Measurements from ENCODE around the gene PDSS2.

The PDSS2 gene

DNA sequence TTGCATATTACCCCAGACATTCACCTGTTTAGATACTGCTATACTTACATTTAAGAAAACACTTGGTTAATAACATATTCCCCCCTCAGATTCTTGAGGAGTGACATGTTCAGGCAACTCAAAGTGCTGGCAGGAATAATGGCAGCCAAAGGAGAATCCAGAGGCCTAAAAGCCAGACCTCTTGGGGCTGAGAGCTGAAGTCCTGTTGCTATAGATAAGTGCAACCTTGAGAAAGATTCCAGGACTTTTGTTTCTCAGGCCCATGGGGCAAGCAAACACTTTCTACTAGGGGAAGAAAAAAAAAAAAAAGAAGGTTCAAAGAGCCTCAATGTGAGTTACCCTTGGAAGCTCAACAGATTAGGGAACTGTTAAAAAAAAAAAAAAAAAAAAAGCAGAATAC, 211.2 kb downstream of the PDSS2 start:
- no peak for DNase-seq

DNA sequence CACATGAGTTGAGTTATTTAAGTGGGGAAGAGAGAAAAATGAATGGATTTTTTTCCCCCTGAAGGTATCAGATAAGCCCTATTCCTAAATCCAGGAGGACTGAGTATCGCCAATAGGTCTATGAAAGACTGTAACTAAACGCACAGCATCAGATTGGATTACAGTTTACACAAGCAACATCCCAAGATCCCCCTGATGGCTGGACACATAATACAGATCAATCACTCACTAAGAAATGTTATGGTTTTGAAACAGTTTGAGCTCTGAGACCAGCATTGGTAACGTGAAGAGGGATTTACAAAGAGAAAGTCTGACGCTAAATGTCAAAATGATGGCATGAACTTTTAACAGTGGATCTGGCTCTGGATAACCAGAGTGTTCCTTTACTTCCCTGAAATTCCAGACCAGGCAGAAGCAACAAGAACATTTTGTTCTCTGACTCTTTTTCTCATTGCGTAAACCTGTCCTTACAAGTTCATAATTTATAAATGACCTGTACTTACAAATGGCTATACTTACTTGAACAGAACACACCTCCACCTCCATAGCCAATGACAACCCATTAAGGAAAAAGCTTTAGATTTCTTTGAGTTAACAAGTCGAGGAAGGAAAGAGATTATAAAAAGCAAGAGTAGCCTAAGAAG, 212.3 kb downstream of the PDSS2 start:
- DNase-seq, result no peak

DNA sequence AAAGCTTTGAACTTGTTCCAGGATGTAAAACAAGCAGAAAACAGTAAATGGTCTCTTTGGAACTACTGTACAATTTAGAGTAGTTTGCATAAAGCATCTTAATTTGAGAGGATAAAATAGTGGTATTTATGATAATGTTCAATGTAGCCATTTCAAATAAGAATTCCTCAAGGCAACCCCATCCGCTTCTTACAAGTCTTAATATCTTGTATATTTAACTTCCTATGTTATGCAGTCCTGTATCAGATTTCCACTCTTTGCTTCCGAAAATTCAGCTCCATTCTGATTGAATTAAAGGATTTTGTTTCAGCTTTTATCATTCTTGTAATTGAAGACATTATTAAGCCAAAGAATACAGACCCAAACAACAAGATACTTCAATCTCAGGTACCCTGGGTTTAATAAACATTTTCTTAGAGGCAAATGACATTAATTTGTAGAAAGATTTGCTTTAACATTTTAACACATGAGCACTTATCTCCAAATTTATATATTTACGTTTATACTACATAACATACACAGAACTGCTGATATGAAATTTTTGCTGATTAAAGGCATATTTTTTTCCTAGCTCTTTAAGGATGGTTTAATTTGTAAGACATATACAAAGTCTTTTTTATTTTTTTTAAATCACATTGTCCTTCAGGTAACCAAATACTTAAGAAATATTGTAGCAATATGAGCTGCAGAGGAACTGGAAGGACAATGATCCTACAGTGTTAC, 213.0 kb downstream of the PDSS2 start:
- no peak for DNase-seq

DNA sequence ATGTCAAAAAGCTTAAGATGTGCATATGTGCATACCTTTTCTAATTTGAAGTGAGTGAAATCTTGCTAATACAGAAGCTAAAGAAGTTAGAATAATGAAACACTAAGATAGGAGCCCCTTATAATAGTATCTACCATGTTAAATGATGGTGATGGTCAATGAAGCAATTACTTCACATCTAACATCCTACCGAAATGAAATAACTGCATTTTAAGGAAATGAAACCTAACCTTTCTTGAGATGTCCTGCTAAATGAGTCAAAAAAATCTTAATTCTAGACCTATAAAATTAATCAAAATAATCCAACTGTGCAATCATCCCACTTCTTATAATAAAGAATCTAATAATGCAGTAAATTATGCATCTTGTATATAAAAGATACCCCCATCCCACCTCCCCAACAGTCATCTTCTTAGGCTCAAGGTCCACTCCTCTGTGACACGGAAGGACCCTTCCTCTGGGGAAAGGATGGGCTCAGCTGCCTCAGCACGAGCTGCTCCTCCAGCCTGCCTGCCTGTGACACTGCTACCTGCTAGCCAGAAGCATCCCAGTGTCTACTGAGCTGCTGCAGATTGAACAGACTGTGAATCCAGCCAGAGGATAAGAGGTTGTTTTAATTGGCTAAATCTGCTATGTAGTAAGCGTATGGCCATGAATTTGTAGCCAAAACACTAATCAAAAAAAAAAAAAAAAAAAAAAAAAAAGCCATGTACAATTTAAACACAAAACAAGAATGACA, 214.5 kb downstream of the PDSS2 start:
- peak; percentile 73 for DNase-seq

DNA sequence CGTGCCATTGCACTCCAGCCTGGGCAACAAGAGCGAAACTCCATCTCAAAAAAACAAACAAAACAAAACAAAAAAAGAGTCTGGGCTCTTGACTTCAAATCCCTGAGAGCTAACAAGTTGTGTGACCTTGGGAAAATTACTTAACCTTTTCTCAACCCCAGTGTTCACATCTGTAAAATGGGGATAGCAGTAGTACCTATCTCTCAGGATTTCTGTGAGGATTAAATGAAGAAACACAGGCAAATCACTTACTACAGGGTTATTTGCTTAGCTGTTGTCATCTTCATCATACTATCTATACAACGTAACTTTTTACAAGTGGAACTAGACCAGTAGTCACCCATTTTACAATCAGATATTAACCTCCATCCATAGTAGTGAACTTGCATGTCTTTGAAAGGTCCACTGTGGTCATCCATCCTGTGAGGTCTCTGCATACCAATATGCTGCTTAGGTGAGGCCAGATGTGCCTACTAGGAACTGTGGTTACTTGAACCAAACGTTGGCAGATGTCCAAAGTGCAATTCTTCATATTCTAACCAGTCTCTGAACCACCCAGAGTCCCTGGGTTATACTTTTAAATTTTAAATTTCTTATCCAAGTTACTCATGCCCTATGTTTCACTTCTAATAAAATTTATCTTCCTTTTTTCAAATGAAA, 215.2 kb downstream of the PDSS2 start:
- DNase-seq, result peak; percentile 25

DNA sequence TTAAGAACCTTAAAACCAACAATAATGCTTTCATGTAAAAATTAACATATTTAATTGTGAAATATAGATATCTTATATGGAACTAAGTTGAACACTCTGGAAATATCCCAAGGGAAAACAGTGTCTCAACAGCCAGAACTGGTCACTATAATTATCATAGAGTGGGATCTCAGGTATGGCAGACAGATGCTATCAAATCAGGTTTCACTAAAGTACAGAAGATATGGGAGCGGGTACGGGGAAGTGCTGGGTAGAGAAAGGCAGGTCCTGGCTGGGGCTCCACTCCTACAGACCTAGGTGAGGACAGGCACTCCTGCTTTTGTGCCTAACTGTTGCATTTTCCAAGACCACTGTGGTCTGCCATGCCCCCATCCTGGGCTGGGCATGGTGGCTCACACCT, 215.9 kb downstream of the PDSS2 start:
- no peak for DNase-seq

DNA sequence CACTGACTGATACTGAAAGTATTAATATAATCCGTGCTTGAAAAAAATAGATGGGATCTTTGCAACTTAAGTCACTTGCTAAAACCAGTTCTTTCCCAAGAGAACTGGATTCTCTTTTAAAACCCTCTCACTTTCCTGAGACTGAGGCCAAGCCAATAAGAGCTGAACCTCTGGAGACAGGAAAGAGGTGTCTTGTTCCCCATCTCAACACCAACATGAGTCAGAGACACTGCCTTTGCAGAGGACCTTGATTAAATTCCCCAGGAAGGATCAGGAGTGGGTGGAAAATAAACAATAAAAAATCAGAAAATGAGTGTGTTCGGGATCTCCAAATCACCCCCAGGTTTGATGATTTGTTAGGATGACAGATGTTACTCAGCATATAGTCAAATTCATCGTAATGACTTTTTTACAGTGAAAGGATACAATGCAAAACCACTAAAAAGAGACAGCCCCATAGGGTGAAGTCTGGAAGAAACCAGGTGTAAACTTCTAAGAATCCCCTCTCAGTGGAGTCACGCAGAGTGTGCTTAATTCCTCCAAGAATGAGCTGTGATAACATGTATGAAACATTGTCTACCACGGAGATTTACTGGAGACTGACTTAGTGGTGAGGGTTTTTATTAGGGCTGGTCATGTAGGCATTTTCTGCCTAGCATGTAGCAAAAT, 221.2 kb downstream of the PDSS2 start:
- DNase-seq, result no peak

DNA sequence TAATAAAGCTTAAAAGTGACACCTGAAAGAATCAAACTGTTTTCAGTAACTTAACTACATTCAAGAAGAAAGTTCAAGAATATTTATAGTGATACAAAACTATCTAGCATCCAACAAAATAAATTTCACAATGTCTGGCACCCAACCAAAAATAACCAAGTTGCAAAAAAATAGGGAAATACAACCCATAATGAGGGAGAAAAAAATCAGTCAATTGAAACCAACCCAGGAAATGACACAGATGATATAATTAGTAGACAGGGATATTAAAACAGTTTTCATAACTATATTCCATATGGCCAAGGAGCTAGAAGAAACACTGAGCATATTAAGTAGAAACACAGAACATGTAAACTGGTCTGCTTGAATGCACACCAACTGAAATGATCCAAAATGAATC, 223.9 kb downstream of the PDSS2 start:
- peak; percentile 25 for DNase-seq

DNA sequence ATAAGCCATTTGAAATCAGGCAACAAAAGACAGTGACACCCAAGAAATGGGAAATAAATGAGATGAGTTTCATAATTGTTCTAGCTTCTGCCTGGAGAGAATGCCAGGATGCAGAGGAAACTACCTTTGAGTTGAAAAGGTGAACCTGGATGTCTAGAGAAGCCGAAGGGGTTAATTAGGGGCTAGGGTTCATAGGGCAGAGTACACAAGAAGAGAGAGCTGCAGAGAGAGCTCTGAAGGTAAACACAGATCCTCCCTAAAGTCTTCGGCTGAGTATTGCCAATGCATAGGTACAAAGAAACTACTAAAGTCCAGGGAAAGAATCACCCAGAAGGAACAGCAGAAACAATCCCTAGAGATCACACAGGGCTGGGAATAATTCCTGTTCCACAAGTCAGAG, 224.4 kb downstream of the PDSS2 start:
- DNase-seq, result no peak

DNA sequence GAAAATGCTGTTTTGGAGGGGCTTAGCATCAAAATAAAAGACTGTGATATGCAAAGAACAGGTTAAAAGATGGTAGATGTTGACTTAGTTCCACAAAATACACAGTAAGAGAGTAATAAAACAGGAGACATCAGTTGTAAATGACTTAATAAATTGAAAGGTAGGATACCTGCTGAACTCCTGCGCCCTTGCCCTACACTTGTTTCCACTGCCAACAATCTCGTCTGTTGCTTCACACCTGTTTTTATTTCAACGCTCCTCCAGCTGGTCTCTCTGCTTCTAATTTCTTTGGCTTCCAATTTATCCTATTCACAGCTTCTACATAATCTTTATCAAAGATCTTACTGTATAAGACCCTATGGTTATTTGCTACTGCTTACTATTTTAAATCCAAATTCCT, 228.1 kb downstream of the PDSS2 start:
- no peak for DNase-seq

DNA sequence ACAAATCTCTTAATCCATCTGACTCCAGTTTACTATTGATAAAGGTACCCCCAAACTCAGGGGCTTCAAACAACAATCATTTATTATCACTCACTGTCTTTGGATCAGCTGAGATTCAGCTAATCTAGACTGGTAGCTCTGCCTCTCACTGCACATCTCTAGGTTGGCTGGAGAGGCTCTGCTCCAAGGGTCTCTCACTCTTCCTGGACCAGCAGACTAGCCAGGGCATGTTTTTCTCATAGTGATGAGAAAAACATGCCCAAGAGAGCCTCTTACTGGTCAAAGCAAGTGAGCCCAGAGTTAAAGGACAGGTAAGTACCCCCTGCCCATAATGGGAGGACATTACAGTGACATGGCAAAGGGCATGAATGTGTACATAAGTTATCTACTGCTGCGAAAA, 228.9 kb downstream of the PDSS2 start:
- DNase-seq, result no peak

DNA sequence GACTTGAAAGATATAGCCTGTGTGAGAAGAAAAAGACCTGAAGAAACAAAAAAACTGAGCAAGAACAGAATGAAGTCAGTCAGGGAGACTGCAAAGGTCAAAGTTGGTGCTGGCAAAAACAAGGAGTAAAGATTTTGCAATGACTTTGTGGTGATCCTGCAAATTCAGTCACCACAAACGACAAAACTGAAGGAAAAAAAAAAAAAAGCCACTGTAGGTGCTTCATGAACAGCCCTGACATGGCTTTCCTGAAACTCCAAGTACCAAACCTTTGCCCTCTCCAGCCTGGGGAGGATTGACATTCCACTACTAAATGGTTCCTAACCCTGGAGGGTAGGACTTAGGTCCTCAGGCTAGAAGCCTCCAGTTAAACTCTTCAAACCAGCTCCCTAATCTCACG, 229.3 kb downstream of the PDSS2 start:
- no peak for DNase-seq

DNA sequence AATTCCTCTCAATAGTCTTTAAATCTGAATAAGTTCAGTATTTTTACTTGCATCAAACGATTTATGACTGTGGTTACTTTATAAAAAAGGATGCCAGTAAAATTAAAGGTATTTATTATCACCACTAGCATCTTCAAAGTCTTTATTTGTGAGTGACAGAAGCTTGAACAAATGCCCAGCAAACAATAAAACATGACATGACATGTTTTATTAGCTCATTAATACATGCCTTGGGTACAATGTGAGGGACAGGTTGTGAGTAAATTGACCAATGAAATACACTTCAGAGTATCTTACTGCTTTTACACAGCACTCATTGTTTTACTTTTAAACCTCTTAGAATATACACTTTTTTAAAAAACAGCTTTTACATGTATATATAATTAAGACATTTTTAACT, 230.6 kb downstream of the PDSS2 start:
- no peak for DNase-seq

DNA sequence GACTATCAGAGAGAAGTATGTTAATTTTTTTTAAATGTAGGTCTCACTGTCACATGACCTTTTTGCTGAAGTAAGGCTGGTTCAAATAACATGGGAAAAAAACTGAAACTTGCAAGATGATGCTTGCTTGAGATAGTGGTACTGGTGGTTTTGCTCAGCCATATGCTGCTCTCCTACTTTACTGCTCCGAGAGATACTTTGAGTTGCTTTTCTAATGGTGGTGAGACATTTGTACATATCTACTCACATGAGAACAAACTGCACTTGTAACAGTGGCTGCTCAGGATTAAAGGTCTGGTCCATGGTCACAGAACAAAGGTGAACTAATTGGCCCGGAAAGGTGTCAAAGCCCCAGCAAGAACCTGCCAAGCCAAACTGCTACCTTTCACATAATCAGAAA, 237.8 kb downstream of the PDSS2 start:
- DNase-seq, result no peak

DNA sequence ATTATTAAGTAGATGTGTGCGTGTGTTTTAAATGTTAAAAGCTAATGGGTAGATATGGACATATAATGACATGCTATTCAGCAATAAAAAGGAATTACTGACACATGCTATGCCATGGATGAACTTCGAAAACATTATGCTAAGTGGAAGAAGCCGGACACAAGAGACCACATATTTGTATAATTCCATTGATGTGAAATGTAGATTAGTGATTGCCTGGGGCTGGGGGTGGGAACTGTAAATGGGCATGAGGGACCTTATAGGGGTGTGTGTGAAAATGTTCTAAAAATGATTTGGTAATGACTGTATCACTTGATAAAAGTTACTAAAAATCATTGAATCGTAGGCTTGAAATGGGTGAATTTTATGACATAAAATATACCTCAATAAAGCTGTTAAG, 239.5 kb downstream of the PDSS2 start:
- no peak for DNase-seq

DNA sequence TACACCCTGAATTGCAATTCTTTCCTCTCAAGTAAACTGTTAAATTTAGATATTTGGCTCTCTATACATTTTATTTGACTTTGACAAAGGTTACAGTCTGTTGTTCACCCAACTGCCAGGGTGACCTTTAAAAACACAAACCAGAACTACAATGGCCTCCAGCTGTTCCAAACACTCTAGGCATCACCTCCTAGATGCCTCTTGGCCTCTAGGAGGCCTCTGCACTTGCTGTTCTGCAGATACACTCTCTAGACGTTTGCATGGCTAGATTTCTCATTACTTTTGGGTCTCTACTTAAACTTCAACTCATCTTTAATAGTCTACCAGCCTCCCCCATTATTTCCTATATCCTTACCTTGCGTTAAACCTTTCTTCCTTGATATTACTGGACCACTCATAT, 241.2 kb downstream of the PDSS2 start:
- DNase-seq, result no peak

DNA sequence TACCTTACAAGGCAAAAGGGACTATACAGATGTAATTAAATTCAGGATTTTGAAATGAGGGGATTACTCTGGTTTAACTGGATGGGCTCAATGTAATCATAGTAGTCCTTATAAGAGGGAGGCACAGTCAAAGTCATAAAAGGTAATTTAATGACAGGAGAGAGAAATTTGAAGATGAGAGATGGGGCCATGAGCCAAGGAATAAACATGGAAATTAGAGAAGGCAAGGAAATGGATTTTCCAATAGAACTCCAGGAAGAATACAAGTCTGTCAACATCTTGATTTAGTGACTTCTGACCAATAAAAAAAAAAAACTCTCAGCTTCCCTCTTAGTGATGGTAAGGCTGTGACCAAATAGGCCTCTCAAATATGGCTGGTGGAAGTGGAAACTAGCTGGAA, 242.1 kb downstream of the PDSS2 start:
- no peak for DNase-seq

DNA sequence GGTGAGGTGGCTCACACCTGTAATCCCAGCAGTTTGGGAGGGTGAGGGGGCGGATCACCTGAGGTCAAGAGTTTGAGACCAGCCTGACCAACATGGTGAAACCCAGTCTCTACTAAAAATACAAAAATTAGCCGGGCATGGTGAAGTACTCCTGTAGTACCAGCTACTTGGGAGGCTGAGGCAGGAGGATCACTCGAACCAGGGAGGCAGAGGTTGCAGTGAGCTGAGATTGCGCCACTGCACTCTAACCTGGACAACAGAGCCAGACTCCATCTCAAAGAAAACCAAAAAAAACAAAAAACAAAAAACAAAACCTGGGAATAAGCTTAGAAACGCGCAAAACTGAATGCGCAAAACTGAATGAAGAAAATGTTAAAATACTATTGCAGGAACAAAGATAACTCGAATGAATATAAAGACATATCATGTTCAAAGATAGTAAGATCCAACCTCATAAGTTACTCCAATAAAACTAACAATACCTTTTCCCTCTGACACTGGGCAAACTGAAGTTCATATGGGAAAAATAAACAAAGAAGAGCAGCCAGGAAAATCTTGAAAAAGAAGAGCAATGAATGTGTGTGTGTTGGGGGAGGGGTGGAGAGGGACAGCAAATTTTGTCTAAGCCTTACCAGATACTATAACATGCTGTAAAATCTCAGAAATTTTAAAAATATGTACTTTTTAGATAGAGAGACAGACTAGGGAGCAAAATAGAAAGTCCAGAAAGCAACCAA, 243.0 kb downstream of the PDSS2 start:
- DNase-seq, result no peak

DNA sequence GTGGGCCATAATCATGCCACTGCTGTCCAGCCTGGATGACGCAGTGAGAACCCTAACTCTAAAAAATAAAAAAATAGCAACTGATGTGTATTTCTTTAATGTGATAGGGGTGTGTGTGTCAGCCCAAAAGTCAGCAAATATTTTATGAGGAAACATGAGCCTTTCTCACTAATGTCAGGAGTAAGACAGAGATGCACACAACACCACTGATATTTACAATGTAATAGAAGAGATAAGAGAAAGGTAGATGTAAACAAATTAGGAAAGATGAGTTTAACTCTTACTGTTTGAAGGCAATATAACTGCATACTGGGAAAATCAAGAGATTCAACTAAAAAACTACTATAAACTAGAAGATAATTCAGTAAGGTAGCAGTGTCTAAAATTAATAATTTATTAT, 244.0 kb downstream of the PDSS2 start:
- DNase-seq, result no peak

DNA sequence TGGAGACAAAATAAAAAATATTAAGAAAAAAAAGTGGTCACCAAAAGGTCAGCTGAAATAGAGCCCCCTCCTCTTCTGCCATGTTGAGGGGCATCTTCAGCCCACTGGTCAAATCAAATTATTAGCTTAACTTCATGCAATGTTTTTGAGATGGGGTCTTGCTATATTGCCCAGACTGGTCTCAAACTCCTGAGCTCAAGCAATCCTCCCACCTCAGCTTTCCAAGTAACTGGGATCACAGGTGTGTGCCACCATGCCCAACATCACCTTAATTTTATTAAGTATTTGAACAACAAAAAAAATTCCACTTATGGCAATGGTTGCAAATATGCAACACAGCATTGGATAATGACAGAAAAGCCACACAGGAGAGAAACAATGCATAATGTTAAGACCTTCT, 244.7 kb downstream of the PDSS2 start:
- DNase-seq, result no peak

DNA sequence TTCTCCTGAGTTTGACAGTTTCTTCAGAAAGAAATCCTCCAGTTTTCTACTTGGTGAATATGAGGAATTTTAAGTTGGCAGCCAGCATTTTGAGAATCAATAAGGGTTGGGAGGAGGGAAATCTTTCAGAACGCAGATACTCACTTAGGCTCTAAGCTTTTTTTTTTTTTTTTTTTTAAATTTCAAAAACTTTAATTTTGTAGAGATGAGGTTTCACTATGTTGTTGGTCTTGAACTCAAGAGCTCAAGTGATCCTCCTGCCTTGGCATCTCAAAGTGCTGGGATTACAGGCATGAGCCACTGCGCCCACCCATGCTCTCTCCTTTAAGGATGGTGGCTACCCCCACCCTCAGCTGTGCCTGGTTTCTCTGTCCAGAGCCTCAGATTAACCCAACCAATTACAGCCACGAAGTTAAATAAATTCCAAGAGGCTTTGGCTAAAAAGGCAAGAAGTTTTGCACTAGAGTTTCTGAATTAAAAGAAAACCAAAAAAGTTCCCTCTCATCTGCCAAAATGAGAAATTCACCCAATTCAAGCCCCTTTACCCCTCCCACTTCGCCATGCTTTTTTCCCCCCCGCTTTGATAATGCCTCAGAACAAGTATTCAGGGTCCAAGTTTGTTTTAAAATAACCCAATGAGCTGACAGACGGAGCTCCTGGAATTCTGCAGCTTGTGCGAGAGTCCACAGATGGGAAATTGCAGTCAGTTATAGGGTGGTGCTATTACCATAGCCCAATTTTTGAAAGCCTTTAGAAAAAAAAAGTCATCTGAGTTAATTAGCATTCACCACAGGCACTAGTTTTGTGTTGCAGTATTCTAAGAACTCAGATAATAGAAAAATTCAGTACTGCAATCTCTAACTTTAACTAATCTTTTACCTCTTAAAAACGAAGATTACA, 249.7 kb downstream of the PDSS2 start:
- no peak for DNase-seq
